Inflammatory macrophage treated with lipopolysaccharide for 4 hours (primary cell): ENCODE data around the gene CD96.
"Not testable (repeated sequence)": the region's sequence is repeated elsewhere in the genome, so short reads cannot be mapped to it uniquely, and the experiment has no call there.

Experiments
- DNase-seq: peaks from one replicate; pipeline ENCODE4 v3.0.0-alpha.2; 2020

Gene CD96

DNA sequence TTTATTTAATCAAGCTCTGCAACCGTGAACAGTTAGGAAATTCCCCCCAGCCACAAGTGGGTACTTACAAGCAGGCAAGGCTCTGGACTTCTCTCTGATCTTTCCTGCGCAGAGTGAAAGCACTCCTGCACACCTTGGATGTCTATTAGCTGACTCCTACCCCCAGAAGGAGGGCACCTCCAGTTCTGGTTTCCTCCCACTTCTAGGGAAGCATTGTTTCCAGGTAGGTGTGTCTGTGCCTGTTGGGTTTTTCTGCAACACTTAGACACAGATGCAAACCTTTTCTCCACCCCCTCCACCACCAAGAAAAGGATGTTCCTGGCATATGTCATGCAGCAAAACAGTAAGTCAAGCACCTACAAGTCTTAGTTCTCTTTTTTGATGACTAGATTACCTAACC lies 53.2 kb downstream of the CD96 start, which contains the start of gene ZBED2:
TSS of gene ZBED2 (minus strand) at position 115 of the 400 bp plus-strand sequence. CDS start 1,145 bp downstream, outside the sequence.
- DNase-seq, result no peak

DNA sequence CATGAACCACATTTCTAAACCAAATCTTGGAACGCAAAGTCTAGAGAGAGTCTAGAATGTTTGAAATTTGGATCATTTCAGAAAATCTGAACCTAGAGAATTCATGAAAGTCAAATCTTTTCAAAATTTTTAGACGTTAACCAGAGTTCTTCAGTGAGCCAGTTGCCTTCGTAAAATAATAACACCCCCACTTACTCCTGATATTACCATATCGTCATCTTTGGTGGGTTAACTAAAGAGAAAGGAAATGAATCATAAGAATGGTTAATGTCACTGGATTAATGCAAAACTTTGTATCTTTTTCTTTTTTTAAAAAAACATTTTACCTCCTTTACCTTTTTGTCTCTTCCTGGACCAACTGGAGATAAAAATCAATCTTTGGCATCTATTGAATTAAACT lies 54.3 kb downstream of the CD96 start:
- DNase-seq, result no peak

- DNase-seq, result no peak
Measured at GRCh38 chr3:111598139-111598538, 56.1 kb downstream of the CD96 start.

DNA sequence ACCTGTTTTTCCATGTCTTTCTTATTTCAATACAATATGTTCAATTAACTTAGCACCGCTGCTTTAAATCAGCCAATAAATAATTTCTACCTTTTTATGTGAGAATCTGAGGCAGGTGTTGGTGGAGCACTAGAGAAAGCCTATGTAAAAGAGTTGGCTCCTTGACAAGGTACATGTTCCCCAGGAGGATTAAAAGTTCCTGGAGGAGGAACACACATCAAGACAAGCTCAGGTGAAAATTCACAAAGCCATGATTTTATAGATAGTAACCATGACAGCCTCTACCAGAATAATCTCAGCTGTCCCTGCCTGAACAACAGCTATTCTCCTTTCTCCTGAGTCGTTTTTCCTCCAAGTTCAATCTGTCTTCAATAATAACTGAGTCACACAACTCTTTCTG lies 56.6 kb downstream of the CD96 start:
- no peak for DNase-seq

DNA sequence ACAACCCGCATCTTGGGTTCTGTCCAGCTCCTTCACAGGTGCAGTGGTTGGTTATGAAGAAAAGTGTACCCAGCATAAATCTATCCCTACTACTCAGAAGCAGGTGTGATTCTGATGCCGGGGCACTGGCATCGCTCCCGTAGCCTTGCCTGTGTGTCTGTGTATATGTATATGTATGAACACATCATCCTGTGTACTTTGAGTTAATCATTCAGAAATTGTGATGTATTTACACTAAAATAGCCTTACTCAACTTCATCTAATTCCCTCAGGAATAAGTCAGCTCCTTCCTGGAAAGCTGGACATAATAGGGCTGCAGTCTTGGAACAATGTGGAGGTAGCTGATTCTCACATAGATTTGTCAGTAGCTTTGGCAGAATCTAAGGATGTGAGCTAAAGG lies 59.8 kb downstream of the CD96 start:
- DNase-seq, result no peak

DNA sequence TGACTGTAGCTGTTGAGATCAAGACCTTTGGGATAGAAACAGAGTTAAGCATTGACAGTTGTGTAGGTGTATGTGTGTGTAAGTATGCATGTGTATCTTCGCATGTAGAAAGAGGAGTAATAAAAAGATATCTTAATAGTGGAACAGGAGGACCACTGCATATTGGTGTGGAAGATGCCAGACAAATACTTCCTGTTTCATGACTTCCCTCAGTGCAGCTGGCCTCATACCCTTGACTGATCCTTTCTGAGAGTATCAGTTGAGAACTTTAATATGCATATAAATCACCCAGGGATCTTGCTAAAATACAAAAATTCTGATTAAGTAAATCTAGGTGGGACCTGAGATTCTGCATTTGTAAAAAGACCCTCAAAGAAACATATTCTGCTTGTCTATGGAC lies 61.7 kb downstream of the CD96 start:
- DNase-seq, result no peak

GRCh38 chr3:111604119-111604518 lies 62.1 kb downstream of the CD96 start:
- no peak for DNase-seq

- DNase-seq, result no peak
Measured at GRCh38 chr3:111605018-111605417, 63.0 kb downstream of the CD96 start.

DNA sequence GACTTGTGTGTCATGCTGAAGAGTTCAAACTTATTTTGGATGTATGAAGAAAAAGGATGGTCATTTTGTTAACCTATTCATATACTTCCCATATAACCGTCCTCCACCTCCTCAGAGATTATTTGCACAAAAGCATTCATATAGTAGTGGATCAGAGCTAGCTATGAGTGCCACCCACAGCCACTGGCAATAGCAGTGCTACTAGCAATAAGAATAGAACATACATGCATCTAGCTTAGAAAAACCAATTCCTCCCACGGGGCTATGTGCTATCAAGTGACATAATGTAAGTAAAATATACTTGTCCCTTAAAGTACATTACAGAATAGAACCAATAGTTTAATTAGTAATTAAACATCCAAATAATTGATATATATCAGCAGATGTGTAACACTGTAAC lies 63.5 kb downstream of the CD96 start:
- no peak for DNase-seq

DNA sequence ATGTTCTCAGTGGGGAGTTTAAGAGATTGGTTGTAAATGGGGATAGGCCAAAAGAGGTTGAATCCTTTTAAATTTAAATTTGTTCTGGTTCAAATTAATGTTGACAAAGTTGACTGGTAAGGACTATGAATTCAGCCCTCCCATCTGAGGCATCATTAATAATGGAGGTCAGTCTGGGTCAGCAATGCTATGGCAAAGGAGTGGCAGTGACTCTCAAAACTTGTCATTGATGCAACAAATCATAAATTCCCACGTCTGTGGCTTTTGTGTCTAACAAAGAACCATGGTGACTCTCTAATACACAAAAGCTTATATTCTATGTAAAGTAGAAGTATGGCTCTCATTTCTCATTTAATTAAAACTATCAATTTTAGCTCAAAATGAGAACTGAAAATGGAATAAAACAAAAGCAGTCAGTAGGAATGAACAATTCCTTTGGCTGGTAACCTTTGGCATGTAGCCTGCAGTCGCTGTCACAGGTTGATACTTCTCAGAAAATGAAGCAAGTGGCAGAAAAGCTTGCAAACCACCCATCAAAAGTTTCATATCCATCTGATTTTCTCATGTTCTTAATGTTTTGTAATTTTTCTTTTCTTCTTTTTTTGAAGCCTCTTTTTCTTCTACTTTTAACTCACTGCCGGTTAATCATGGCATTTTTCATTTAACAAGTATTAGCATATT lies 65.4 kb downstream of the CD96 start:
- DNase-seq, result no peak

DNA sequence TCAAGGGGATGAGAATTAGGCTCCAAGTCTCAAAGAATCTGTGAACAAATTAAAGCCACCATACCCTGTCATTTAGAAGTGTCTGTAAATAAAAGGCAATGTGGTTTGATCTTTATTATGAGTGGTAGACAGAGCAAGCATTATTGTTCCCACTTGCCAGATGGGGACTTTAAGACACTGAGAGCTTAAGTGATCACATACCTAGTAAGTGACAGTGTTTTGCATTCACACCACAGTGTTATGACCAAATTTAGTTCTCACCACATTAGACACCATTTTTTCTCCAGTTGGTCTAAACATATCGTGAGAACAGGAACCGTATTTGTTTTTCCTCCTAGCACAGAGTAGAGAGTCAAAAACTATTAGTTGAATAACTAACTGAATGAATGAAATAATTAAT lies 66.4 kb downstream of the CD96 start:
- no peak for DNase-seq

- DNase-seq, result no peak
Measured at GRCh38 chr3:111609700-111610099, 67.7 kb downstream of the CD96 start.

GRCh38 chr3:111610189-111610588 lies 68.2 kb downstream of the CD96 start:
- DNase-seq, result no peak

DNA sequence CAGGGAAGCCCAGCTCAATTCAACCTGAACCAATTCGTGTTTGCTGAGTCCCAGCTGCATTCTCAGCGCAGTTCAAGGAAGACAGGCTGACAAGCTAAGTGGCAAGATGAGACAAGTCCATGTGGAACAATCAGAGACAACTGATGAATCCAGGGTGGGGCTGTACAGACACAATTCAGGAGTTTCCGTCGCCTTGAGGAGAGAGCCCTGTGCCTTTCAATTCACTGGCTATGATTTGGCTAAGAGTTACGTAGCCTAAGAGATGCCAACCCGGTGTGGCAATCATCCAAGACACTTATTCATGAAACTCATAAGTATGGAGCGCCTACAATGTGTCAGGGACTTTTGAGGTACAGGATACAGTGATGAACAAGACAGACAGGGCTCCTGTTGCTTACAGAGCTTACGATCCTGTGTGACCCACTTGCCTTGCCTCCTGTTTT lies 68.6 kb downstream of the CD96 start:
- DNase-seq, result no peak

- DNase-seq, result no peak
Measured at GRCh38 chr3:111613294-111613693, 71.3 kb downstream of the CD96 start.

DNA sequence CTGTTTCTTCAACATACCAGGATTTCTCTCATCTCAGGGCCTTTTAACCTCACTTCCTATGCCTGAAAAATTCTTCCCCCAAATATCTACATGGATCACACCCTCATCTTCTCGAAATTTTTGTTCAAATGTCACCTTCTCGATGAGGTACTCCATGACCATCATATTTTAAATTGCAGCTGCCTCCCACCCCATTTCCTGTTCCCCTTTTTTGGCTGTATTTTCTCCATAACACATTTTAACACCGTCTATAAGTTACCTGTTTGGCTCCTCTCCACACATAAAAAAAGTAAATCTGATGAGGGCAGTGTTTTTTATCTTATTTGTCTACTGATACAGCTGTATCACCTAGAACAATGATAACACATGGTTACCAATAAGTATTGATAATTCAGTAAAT lies 73.9 kb downstream of the CD96 start:
- no peak for DNase-seq

- DNase-seq, result no peak
Measured at GRCh38 chr3:111616417-111617105, 74.6 kb downstream of the CD96 start.

GRCh38 chr3:111617406-111617805 lies 75.4 kb downstream of the CD96 start:
- no peak for DNase-seq

- no peak for DNase-seq
Measured at GRCh38 chr3:111617912-111618601, 76.1 kb downstream of the CD96 start.

- DNase-seq, result peak; percentile 3
Measured at GRCh38 chr3:111618945-111619344, 76.9 kb downstream of the CD96 start.

- no peak for DNase-seq
Measured at GRCh38 chr3:111619833-111620232, 77.8 kb downstream of the CD96 start.

- no peak for DNase-seq
Measured at GRCh38 chr3:111621535-111621934, 79.5 kb downstream of the CD96 start.

- DNase-seq, result no peak
Measured at GRCh38 chr3:111627092-111627491, 85.1 kb downstream of the CD96 start.

DNA sequence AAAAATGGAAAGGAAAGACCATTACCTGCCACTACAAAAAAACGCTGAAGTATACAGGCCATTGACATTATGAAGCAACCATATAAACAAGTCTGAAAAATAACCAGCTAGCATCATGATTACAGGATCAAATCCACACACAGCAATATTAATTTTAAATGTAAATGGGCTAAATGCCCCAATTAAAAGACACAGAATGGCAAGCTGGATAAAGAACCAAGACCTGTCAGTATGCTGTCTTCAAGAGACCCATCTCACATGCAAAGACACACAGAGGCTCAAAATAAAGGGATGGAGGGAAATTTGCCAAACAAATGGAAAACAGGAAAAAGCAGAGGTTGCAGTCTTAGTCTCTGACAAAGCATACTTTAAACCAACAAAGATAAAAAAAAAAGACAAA lies 87.0 kb downstream of the CD96 start:
- DNase-seq, result not testable (repeated sequence)
